B cell (primary cell): ENCODE data around the gene TRIOBP. TPM values are rescaled to one million over a fixed set of nuclear protein-coding genes. Genes with fewer than 3 reads are reported as not detected.

Source experiments
- ATAC-seq: fragments of 200-7000 bp; cut with Tn5 transposase; one replicate; pipeline ENCODE4 v1.10.0; 2021; ENCODE audit warnings: low read depth, mild to moderate bottlenecking, moderate number of reproducible peaks, moderate library complexity
- CTCF ChIA-PET: fragments of 350-600 bp; sonication (Branson Sonifier 250); formaldehyde crosslinking; loops from one replicate; lab custom pipeline; 2021; ENCODE audit warnings: antibody characterized with exemption, inconsistent platforms; lab: Charles Lee
- POLR2A ChIA-PET: fragments of 350-600 bp; sonication (Branson Sonifier 250); formaldehyde crosslinking; loops from one replicate; lab custom pipeline; 2021; ENCODE audit warnings: antibody characterized with exemption; lab: Charles Lee
- DNase-seq: peaks from one replicate; pipeline ENCODE4 v3.0.0; 2013
- H2AFZ ChIP-seq: 2 replicates; pipeline ENCODE4 v1.6.1; 2012; ENCODE audit warnings: mild to moderate bottlenecking, low read depth, low read length; ENCODE audit not compliant: insufficient read depth, poor library complexity, severe bottlenecking
- H3K27ac ChIP-seq, 2 donors: 1 replicate in 1 of 2; 2 replicates in 1 of 2; pipeline ENCODE4 v1.5.1; 2012 to 2013; ENCODE audit warnings: low read length in 2 of 2, mild to moderate bottlenecking in 2 of 2, moderate library complexity in 1 of 2
- H3K27me3 ChIP-seq, 4 experiments: fragments of 200-600 bp in 1 of 4; sonication (generic) in 1 of 4; replicated peaks in 1 of 4; 1 replicate in 2 of 4; 2 replicates in 2 of 4; pipeline versions ENCODE4 v1.6.1 to v1.7.0; 2013 to 2016; ENCODE audit warnings: low read length in 3 of 4, mild to moderate bottlenecking in 2 of 4, mixed read lengths in 1 of 4, moderate library complexity in 1 of 4; ENCODE audit not compliant: insufficient read depth in 4 of 4, control insufficient read depth in 3 of 4; ENCODE audit errors: control extremely low read depth in 1 of 4
- H3K36me3 ChIP-seq, 2 experiments: replicated peaks in 1 of 2; 1 replicate in 1 of 2; 2 replicates in 1 of 2; pipeline versions ENCODE4 v1.6.1 to v1.7.1; 2013; ENCODE audit warnings: low read length in 1 of 2; ENCODE audit not compliant: insufficient read depth in 2 of 2, control insufficient read depth in 1 of 2; ENCODE audit errors: control extremely low read depth in 1 of 2, extremely low read depth in 1 of 2
- H3K4me1 ChIP-seq, 2 donors: fragments of 200-600 bp in 1 of 2; sonication (generic) in 1 of 2; 1 replicate in 1 of 2; 2 replicates in 1 of 2; pipeline versions ENCODE4 v1.5.1 to v1.6.1; 2013 to 2017; ENCODE audit warnings: low read length in 2 of 2; ENCODE audit not compliant: control insufficient read depth in 2 of 2, insufficient read depth in 2 of 2
- H3K4me2 ChIP-seq: replicated peaks from 2 replicates; pipeline ENCODE3; 2012; ENCODE audit warnings: mild to moderate bottlenecking, low read depth, low read length; ENCODE audit not compliant: poor library complexity, severe bottlenecking
- H3K4me3 ChIP-seq, 5 experiments: fragments of 200-600 bp in 1 of 5; sonication (generic) in 1 of 5; 1 replicate in 3 of 5; 2 replicates in 2 of 5; pipeline versions ENCODE4 v1.5.1 to v1.7.0; 2011 to 2016; ENCODE audit warnings: low read length in 4 of 5, mild to moderate bottlenecking in 4 of 5, low read depth in 2 of 5, control low read depth in 1 of 5, moderate library complexity in 1 of 5; ENCODE audit not compliant: insufficient read depth in 1 of 5; ENCODE audit errors: control extremely low read depth in 1 of 5, extremely low read depth in 1 of 5
- H3K79me2 ChIP-seq: fragments of 200-600 bp; sonication (generic); one replicate; pipeline ENCODE4 v1.6.0; 2016; ENCODE audit warnings: low read length; ENCODE audit not compliant: control insufficient read depth, insufficient read depth
- H3K9ac ChIP-seq: fragments of 200-600 bp; sonication (generic); 2 replicates; pipeline ENCODE4 v1.6.1; 2017; ENCODE audit warnings: mild to moderate bottlenecking, low read length, moderate library complexity
- H3K9me3 ChIP-seq, 3 donors: one replicate each; pipeline versions ENCODE4 v1.6.1 to v1.7.1; 2013; ENCODE audit warnings: low read length in 2 of 3; ENCODE audit not compliant: control insufficient read depth in 2 of 3, insufficient read depth in 1 of 3; ENCODE audit errors: control extremely low read depth in 1 of 3
- H4K20me1 ChIP-seq: 2 replicates; pipeline ENCODE4 v1.6.0; 2012; ENCODE audit warnings: mild to moderate bottlenecking, low read length; ENCODE audit not compliant: insufficient read depth, control insufficient read depth, poor library complexity, severe bottlenecking
- H3K27ac Mint-ChIP-seq: one replicate; pipeline ENCODE4 v1.8.0; 2021; ENCODE audit warnings: mixed read lengths
- H3K27me3 Mint-ChIP-seq: one replicate; pipeline ENCODE4 v1.8.0; 2021; ENCODE audit warnings: mixed read lengths
- H3K4me1 Mint-ChIP-seq: one replicate; pipeline ENCODE4 v1.8.0; 2021; ENCODE audit warnings: mixed read lengths
- H3K4me3 Mint-ChIP-seq: one replicate; pipeline ENCODE4 v1.8.0; 2021; ENCODE audit warnings: mixed read lengths
- H3K9me3 Mint-ChIP-seq: one replicate; pipeline ENCODE4 v1.8.0; 2022; ENCODE audit warnings: mixed read lengths; ENCODE audit not compliant: insufficient read depth
- CTCF ChIP-seq: fragments of 200-600 bp; IDR thresholded peaks from one replicate; pipeline ENCODE4 v1.8.0; 2022; ENCODE audit warnings: antibody characterized with exemption, mild to moderate bottlenecking
- EZH2 ChIP-seq: IDR thresholded peaks from 2 replicates; pipeline ENCODE4 v1.6.1; 2012; ENCODE audit warnings: borderline replicate concordance, low read depth, mild to moderate bottlenecking, moderate library complexity, low read length; ENCODE audit not compliant: insufficient read depth, poor library complexity, severe bottlenecking
- WGBS: methylation state at CpG from one replicate; pipeline ENCODE4 v1.1.5; 2013; ENCODE audit warnings: missing lambda C conversion rate; ENCODE audit not compliant: insufficient coverage; 5-methylcytosine and 5-hydroxymethylcytosine counted together
- intact Hi-C: fragments of 100-400 bp; cut with micrococcal nuclease; formaldehyde crosslinking; loops from one replicate; pipeline ENCODE4 v1.10.0; 2022
- polyA plus RNA-seq: library from polyadenylated mRNA; depleted of rRNA; stranded (reverse); fragments of >200 nt; gene quantifications from 2 replicates; pipeline ENCODE4 v1.2.3, GENCODE V29; 2012
- total RNA-seq, 2 donors: library from RNA; stranded (reverse); fragments of 120-200 nt in 1 of 2; gene quantifications; 1 replicate in 1 of 2; 2 replicates in 1 of 2; pipeline versions ENCODE4 v1.2.3 to v1.2.4, GENCODE V29; 2013 to 2022

TRIOBP gene
- total and polyA plus RNA-seq, 2 donors (not counting 1 experiment from before 2014, with no cell fraction given): 26.8 to 47.5 TPM

- Mint-ChIP-seq H3K4me3 (no peak overlapping the region), H3K27me3 (no peaks in the 10 kb centered on the region), H3K9me3 (no peaks in the 10 kb centered on the region), H3K27ac (no peak overlapping the region), H3K4me1 (peaks cover 13% of the 10 kb centered on the region)
- ChIA-PET POLR2A (no interaction called here), CTCF (no interaction called here)
- H3K9me3 ChIP-seq: no peaks in the 10 kb centered on the region
- peaks cover 0 to 34% of the 10 kb centered on the region in 2 experiments for H3K36me3 ChIP-seq
- no peak overlapping the region for H3K4me3 ChIP-seq
- peaks cover 42% of the 10 kb centered on the region for H4K20me1 ChIP-seq
- ATAC-seq (no peak), DNase-seq (no peak)
- H3K27me3 ChIP-seq: no peaks in the 10 kb centered on the region
- no peak overlapping the region for H3K27ac ChIP-seq
- no peak overlapping the region for H2AFZ ChIP-seq
- H3K79me2 ChIP-seq: peaks cover 40% of the 10 kb centered on the region
- no peak overlapping the region for H3K9ac ChIP-seq
- no peak overlapping the region for H3K4me2 ChIP-seq
- TF ChIP-seq EZH2 (no peak), CTCF (no peak)
- WGBS: 98% methylated on average over 17 of the region's 17 CpGs
- intact Hi-C loops: no loop called here
- peaks cover 4 to 7% of the 10 kb centered on the region in 2 donors for H3K4me1 ChIP-seq
Observed at GRCh38 chr22:37752189-37753087, 55.6 kb downstream of the TRIOBP start.

GRCh38 chr22:37753746-37754145 is 56.9 kb downstream of the TRIOBP start:
- Histone ChIP-seq H4K20me1 (peaks cover 30% of the 10 kb centered on the region), H3K36me3 (peaks cover 0 to 44% of the 10 kb centered on the region in 2 experiments), H3K4me1 (no peaks in the 10 kb centered on the region), H3K79me2 (peaks cover 27% of the 10 kb centered on the region), H3K9ac (no peak overlapping the region), H3K27me3 (no peaks in the 10 kb centered on the region), H3K4me2 (no peak overlapping the region), H2AFZ (no peak overlapping the region), H3K9me3 (no peaks in the 10 kb centered on the region), H3K27ac (no peak overlapping the region), H3K4me3 (no peak overlapping the region)
- H3K4me1 Mint-ChIP-seq: peaks cover 3% of the 10 kb centered on the region
- WGBS: 97% methylated on average over 10 of the region's 10 CpGs
- ATAC-seq (no peak), DNase-seq (no peak)
- H3K27ac Mint-ChIP-seq: no peak overlapping the region
- H3K9me3 Mint-ChIP-seq: no peaks in the 10 kb centered on the region
- H3K27me3 Mint-ChIP-seq: no peaks in the 10 kb centered on the region
- CTCF ChIA-PET: interaction anchor here (0.7 kb wide), 1 partner anchor 76 kb away, joined by 4 read pairs; no protein-coding TSS in a partner anchor
- no peak overlapping the region for H3K4me3 Mint-ChIP-seq
- TF ChIP-seq EZH2: no peak
- TF ChIP-seq CTCF: no peak
- POLR2A ChIA-PET: no interaction called here
- intact Hi-C loops: no loop called here
